Measurements from ENCODE around the gene ROR1. TPM values are rescaled to one million over a fixed set of nuclear protein-coding genes. Genes with fewer than 3 reads are reported as not detected.

The ROR1 gene
- total RNA-seq, 1 experiment from 2014 or later, result 2.7 TPM

GRCh38 chr1:63758791-63759190 is 15.0 kb upstream of the ROR1 start:
- Histone ChIP-seq H2AFZ (ENCODE audit: low read depth, low read length, poor library complexity, severe bottlenecking) (no peak overlapping the region), H3K4me1 (ENCODE audit: control insufficient read depth in 1 of 2, insufficient read depth in 2 of 2, low read length in 2 of 2) (no peaks in the 10 kb centered on the region), H3K36me3 (ENCODE audit: control insufficient read depth in 1 of 2, insufficient read depth in 2 of 2, low read length in 2 of 2) (no peaks in the 10 kb centered on the region), H3K9me2 (ENCODE audit: insufficient read depth) (no peaks in the 10 kb centered on the region; the same call in 1 of the 2 replicates), H3K4me2 (ENCODE audit: low read length) (no peak overlapping the region), H3K27me3 (ENCODE audit: insufficient read depth, low read length) (no peaks in the 10 kb centered on the region), H3K9me3 (ENCODE audit: control insufficient read depth in 1 of 2, insufficient read depth in 1 of 2, low read depth in 1 of 2, low read length in 2 of 2) (no peaks in the 10 kb centered on the region), H3K9ac (ENCODE audit: low read length) (no peak overlapping the region), H4K20me1 (ENCODE audit: insufficient read depth) (no peaks in the 10 kb centered on the region), H3K79me2 (ENCODE audit: insufficient read depth, low read length) (no peaks in the 10 kb centered on the region), H3K27ac (ENCODE audit: low read depth, low read length) (no peak overlapping the region), H3K4me3 (replicated peaks in 1 of 2; ENCODE audit: low read depth in 1 of 2, low read length in 2 of 2) (no peak overlapping the region)
- TF ChIP-seq ATF3 (IDR thresholded peaks at IDR 0.05), result no peak
- TF ChIP-seq EGR1 (IDR thresholded peaks at IDR 0.05; ENCODE audit: low read depth), result no peak
- TF ChIP-seq CBX3 (IDR thresholded peaks at IDR 0.05; ENCODE audit: low read depth), result no peak
- TF ChIP-seq TCF7L2 (IDR thresholded peaks at IDR 0.05; ENCODE audit: borderline replicate concordance, extremely low read depth, insufficient read depth, insufficient read length), result no peak
- no peak for TF ChIP-seq YY1 (IDR thresholded peaks at IDR 0.05; ENCODE audit: extremely low read depth, insufficient replicate concordance, low read depth, low read length)
- TF ChIP-seq CEBPB (IDR thresholded peaks at IDR 0.05; ENCODE audit: low read depth), result no peak
- TF ChIP-seq SIN3A (IDR thresholded peaks at IDR 0.05; ENCODE audit: low read depth), result no peak
- TF ChIP-seq ZBTB33 (IDR thresholded peaks at IDR 0.05; ENCODE audit: extremely low read depth, insufficient replicate concordance, low read length), result no peak
- TF ChIP-seq POLR2AphosphoS5 (IDR thresholded peaks at IDR 0.05; ENCODE audit: low read depth, low read length), result no peak
- TF ChIP-seq POLR2A (IDR thresholded peaks at IDR 0.05; ENCODE audit: borderline replicate concordance, extremely low read depth, insufficient read depth, insufficient read length), result no peak
- BruUV-seq (replicated peaks), result no TSS peak
- RAD21 ChIA-PET (ENCODE audit: low non-redundant PET in 1 of 2, low total read pairs in 2 of 2, uncharacterized antibody in 2 of 2, unreplicated experiment in 2 of 2), result no interaction called here
- no peak for ATAC-seq
- CTCF ChIA-PET, result no interaction called here
- no peak for DNase-seq (ENCODE audit: low read depth, low spot score)
- POLR2A ChIA-PET, result no interaction called here
- intact Hi-C loops (cut with micrococcal nuclease), result no loop called here

Data from HCT116 (cell line).